IPS-18a (cell line): ENCODE measurements around the gene PDC.
"Not testable (repeated sequence)": the region's sequence is repeated elsewhere in the genome, so short reads cannot be mapped to it uniquely, and the experiment has no call there.

Experiments used
- H3K27ac ChIP-seq: one replicate; pipeline ENCODE4 v1.5.1; 2013; ENCODE audit warnings: low read length
- H3K27me3 ChIP-seq: one replicate; pipeline ENCODE4 v1.6.1; 2013; ENCODE audit warnings: mild to moderate bottlenecking, low read length; ENCODE audit not compliant: control insufficient read depth, insufficient read depth
- H3K36me3 ChIP-seq: one replicate; pipeline ENCODE4 v1.6.1; 2013; ENCODE audit warnings: low read depth, low read length; ENCODE audit not compliant: control insufficient read depth
- H3K4me1 ChIP-seq: one replicate; pipeline ENCODE4 v1.6.1; 2013; ENCODE audit warnings: low read depth, low read length; ENCODE audit not compliant: control insufficient read depth
- H3K4me3 ChIP-seq: one replicate; pipeline ENCODE4 v1.5.1; 2013; ENCODE audit warnings: low read length
- H3K9ac ChIP-seq: one replicate; pipeline ENCODE4 v1.6.1; 2013; ENCODE audit warnings: mild to moderate bottlenecking, low read length, moderate library complexity
- H3K9me3 ChIP-seq: one replicate; pipeline ENCODE4 v1.6.1; 2013; ENCODE audit warnings: low read depth, low read length; ENCODE audit not compliant: control insufficient read depth

Gene PDC

DNA sequence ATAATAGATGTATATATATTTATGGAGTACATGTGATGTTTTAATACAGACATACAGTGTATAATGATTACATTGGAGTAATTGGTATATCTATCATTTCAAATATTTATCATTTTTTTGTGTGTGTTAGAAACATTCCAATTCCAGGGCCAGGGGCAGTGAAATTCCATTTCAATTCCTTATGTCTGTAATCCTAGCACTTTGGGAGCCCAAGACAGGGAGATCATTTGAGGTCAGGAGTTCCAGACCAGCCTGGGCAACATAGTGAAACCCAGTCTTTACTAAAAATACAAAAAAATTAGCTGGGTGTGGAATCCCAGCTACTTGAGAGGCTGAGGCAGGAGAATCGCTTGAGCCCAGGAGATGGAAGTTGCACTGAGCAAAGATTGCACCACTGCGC lies 30.4 kb upstream of the PDC start:
- Histone ChIP-seq H3K9me3 (no peaks in the 10 kb centered on the region), H3K36me3 (no peaks in the 10 kb centered on the region), H3K9ac (no peak overlapping the region), H3K4me3 (no peak overlapping the region), H3K27me3 (no peaks in the 10 kb centered on the region), H3K27ac (no peak overlapping the region), H3K4me1 (no peaks in the 10 kb centered on the region)

DNA sequence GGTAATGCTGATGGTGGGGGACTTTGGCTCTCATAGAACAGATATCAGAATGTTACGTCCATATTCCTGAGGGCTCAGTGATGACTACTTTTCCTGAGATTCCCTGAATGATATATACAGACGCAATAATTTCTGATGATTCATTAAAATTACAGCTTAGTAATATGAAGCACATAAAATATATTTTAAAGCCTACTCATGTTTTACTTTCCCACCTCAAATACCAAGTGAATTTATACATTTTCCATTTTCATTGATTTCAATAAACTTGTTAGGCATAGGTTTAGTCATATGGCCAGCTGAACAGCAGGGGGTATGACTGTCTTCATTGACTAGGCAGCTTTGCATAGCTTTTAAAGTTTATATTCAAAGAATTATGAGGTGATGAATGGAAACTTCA lies 26.2 kb upstream of the PDC start:
- H3K9me3 ChIP-seq: no peaks in the 10 kb centered on the region
- H3K27me3 ChIP-seq: no peaks in the 10 kb centered on the region
- no peak overlapping the region for H3K27ac ChIP-seq
- no peaks in the 10 kb centered on the region for H3K4me1 ChIP-seq
- no peaks in the 10 kb centered on the region for H3K36me3 ChIP-seq
- H3K4me3 ChIP-seq: no peak overlapping the region
- no peak overlapping the region for H3K9ac ChIP-seq

DNA sequence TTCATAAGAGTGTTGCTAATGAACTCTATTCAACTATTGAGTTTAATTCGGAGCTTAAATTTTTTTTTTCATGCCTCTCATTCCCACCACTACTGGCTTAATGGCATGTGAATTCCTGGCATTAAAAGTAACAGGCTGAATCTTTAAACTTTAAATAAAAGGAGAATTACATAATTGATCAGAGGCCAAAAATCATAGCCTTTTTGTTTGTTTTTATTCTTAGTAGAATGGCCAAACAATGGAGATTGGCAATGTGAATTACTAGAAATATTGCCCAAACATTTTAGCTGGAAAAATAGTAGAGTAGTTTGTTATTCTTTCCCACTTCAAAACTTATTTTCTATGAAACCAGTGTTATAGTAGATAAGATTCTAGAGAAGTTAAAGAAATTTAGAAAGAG lies 25.1 kb upstream of the PDC start:
- Histone ChIP-seq H3K27ac (no peak overlapping the region), H3K4me1 (no peaks in the 10 kb centered on the region), H3K4me3 (no peak overlapping the region), H3K27me3 (no peaks in the 10 kb centered on the region), H3K9me3 (no peaks in the 10 kb centered on the region), H3K36me3 (no peaks in the 10 kb centered on the region), H3K9ac (no peak overlapping the region)

DNA sequence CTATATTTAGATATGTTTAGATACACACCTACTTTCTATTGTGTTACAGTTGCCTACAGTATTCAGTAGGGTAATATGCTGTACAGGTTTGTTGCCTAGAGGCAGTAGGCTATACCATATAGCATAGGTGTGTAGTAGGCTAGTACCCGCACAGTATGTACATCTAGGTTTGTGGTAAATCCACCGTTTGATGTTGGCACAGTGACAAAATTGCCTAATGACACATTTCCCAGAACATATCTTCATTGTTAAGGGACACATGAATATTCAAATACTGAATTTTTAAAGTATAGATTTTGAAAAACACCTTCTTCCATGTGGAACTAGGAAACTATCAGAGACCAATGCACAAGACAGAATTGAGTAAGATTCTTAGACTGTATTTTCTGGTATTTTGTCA lies 22.6 kb upstream of the PDC start:
- no peak overlapping the region for H3K27ac ChIP-seq
- no peak overlapping the region for H3K4me3 ChIP-seq
- H3K4me1 ChIP-seq: no peaks in the 10 kb centered on the region
- no peaks in the 10 kb centered on the region for H3K27me3 ChIP-seq
- no peaks in the 10 kb centered on the region for H3K9me3 ChIP-seq
- H3K36me3 ChIP-seq: no peaks in the 10 kb centered on the region
- H3K9ac ChIP-seq: no peak overlapping the region

DNA sequence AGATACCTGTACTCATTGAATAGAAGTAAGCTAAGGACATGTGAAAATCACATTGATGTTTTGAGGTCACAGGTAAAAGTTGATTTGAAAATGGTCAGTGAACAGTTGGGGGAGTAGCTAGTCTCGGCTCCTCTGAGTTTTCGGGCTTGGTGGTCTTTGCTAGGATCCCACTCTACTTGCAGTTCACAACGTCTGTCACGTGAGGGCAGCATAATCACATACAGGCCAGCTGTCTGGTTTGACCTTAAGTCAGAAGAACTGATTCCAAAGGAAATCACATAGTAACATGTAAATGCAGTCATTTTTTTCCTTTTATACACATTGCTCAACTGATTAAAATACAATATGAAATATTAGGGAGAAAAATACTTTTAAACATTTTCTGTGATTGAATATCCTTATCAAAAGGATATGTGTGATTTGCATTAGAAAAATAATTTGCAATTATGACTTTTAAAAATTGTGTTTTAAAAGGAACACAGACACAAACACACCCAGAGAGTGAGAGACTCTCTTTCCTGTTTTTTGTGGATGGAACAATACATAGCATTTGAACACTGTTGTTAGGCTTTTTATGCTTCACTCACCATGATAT lies 21.8 kb upstream of the PDC start:
- Histone ChIP-seq H3K4me1 (no peaks in the 10 kb centered on the region), H3K27me3 (no peaks in the 10 kb centered on the region), H3K9me3 (no peaks in the 10 kb centered on the region), H3K27ac (no peak overlapping the region), H3K36me3 (no peaks in the 10 kb centered on the region), H3K4me3 (no peak overlapping the region), H3K9ac (no peak overlapping the region)

DNA sequence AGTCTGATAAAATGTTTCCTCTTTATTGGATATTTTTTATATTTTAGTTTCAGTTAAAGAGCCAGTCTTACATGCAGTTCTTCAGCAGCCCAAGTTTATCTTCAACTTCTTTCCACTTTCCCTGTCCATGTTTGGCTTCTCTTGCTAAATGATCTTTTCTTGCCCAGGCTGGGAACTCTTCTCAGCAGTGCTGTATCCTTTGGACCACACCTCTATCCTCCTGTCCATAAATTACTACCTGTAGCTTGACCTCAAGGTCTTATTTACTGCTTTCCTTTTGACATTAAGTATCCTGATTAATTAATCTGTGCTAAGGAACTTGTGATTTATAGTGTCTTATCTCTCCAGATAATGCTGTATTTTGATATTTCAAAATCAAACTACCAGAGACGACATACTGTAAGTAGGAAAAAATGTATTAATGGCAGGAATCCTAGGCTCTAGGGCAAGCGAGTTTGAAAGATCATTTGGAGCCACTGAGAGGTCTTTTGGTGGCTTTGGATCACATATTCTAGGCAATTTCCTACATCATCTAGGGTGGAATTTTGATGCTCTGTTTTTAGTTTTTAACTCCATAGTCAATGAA lies 20.5 kb upstream of the PDC start:
- no peak overlapping the region for H3K27ac ChIP-seq
- no peak overlapping the region for H3K9ac ChIP-seq
- H3K36me3 ChIP-seq: no peaks in the 10 kb centered on the region
- H3K4me1 ChIP-seq: no peaks in the 10 kb centered on the region
- H3K9me3 ChIP-seq: no peaks in the 10 kb centered on the region
- no peaks in the 10 kb centered on the region for H3K27me3 ChIP-seq
- no peak overlapping the region for H3K4me3 ChIP-seq

DNA sequence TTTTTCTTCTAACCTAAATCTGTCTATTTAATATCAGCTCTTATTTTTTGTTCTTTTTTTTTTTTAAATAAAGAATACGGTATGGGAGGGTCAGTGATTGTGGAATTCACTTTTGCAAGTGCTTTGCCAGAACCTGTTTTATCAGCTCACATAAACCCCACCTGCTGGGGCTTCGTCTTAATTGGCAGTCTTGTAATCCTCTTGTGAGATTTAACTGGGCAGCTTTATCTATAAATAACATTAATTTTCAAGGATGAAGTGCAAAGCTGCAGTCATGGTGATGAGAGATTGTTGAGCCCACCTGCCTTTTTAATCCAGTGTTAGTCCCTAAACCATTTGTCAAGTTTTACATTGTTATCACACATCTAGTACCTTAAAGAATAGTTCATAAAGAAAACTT lies 18.2 kb upstream of the PDC start:
- Histone ChIP-seq H3K27ac (no peak overlapping the region), H3K27me3 (no peaks in the 10 kb centered on the region), H3K9me3 (no peaks in the 10 kb centered on the region), H3K9ac (no peak overlapping the region), H3K4me3 (no peak overlapping the region), H3K4me1 (no peaks in the 10 kb centered on the region), H3K36me3 (no peaks in the 10 kb centered on the region)

DNA sequence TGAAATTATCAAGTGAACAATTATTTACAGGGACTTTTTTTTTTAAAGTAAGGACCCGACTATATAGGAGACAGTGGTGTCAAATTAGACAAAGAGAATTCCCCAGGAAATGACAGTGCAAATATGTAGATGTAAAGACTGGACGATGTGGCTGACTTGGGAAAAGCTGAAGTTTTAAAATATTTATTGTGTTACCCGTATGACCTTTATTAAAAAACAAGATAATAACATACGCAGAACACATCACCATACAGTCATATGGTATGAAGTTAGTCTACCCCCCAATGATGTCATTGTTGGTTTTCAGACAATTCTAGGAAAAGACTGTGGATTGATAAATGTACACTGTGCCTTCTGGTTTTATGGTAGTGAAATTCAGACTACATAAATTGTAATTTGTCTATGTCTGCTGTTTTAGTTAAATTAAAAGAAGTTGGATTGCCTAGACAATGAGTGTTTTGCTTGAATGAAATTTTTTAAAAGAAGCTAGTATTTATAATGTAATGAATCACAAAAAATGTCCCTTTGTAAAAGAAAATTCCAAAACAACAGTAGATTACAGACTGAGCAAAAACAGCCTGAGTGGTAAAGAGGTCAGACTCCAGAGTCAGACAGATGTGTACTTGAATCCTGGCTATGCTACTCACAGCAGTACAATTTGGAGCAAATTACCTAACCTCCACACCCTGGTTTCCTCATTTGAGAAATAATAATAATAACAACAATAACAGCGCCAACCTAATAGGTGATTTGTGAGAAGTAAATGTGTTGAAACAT lies 15.5 kb upstream of the PDC start:
- Histone ChIP-seq H3K4me1 (no peaks in the 10 kb centered on the region), H3K27me3 (no peaks in the 10 kb centered on the region), H3K9me3 (no peaks in the 10 kb centered on the region), H3K4me3 (no peak overlapping the region), H3K27ac (no peak overlapping the region), H3K9ac (no peak overlapping the region), H3K36me3 (no peaks in the 10 kb centered on the region)

DNA sequence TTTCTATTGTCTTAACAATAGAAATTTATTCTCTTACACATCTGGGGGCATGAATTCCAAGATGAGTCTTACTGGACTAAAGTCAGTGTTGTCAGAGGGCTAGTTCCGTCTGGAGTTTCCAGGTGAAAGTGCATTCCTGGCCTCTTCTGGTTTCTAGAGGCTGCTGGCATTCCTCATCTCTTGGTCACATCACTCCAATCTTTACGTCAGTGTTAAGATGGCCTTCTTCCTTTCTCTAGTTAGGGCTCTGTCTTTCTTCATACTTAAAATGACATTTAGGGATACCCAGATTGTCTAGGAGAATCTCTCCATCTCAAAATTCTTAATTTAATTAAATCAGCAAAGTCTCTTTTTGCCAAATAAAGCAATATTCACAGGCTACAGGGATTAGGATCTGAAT lies 13.3 kb upstream of the PDC start:
- Histone ChIP-seq H3K9me3 (no peaks in the 10 kb centered on the region), H3K4me1 (no peaks in the 10 kb centered on the region), H3K36me3 (no peaks in the 10 kb centered on the region), H3K27me3 (no peaks in the 10 kb centered on the region), H3K27ac (no peak overlapping the region), H3K4me3 (no peak overlapping the region), H3K9ac (no peak overlapping the region)

DNA sequence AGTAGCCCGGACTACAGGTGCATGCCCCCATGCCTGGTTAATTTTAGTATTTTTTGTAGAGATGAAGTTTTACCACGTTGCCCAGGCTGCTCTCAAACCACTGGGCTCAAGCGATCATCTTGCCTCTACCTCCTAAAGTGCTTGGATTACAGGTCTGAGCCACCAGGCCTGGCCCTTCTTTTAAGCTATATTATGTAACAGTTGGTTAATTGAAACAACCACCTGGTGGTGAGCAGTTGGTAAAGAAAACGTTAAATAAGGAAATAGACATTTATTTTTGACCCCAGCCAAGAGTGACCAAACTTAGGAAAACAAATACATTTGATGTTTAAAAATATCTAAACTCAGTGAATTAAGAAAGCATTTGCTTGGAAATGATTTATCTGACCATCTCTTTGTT lies 12.1 kb upstream of the PDC start:
- H3K9ac ChIP-seq: no peak overlapping the region
- no peaks in the 10 kb centered on the region for H3K4me1 ChIP-seq
- no peaks in the 10 kb centered on the region for H3K9me3 ChIP-seq
- H3K36me3 ChIP-seq: no peaks in the 10 kb centered on the region
- no peak overlapping the region for H3K4me3 ChIP-seq
- H3K27me3 ChIP-seq: no peaks in the 10 kb centered on the region
- no peak overlapping the region for H3K27ac ChIP-seq

DNA sequence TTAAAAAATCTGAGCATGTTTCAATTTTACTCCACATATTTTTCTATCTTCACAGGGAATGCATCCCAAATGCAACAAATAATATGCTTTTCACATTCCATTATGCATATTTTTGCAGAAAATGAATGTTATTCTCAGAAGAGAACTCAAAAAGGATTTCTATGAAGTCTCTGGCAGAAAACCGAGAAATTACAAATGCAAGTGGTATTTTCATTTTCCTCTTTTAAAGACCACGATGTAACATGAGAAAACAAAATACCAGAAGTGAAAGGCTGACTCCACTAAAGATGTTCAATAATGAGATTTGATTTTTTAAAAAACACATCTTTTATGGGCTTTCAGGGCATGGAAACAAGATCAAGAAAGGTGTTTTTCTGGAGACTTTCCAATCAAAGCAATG lies 5.0 kb upstream of the PDC start:
- Histone ChIP-seq H3K9ac (no peak overlapping the region), H3K4me3 (no peak overlapping the region), H3K36me3 (no peaks in the 10 kb centered on the region), H3K27me3 (no peaks in the 10 kb centered on the region), H3K27ac (no peak overlapping the region), H3K4me1 (no peaks in the 10 kb centered on the region), H3K9me3 (no peaks in the 10 kb centered on the region)

DNA sequence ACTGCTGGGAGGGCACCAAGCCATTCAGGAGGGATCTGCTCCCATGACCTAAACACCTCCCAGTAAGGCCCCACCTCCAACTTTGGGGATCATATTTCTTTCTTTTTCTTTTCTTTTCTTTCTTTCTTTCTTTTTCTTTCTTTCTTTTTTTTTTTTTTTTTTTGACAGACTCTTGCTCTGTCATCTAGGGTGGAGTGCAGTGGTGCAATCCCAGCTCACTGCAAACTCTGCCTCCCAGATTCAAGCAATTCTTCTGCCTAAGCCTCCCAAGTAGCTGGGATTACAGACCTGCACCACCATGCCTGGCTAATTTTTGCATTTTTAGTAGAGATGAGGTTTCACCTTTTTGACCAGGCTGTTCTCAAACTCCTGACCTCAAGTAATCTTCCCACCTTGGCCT lies 4.6 kb upstream of the PDC start:
- H3K27ac ChIP-seq, H3K27me3 ChIP-seq, H3K9ac ChIP-seq, H3K4me3 ChIP-seq, H3K4me1 ChIP-seq, H3K9me3 ChIP-seq, H3K36me3 ChIP-seq: not testable (repeated sequence)
